Urinary bladder (tissue), 4 donors: ENCODE data around the gene LONP2. TPM values are rescaled to one million over a fixed set of nuclear protein-coding genes. Genes with fewer than 3 reads are reported as not detected.
"Not testable (repeated sequence)": the region's sequence is repeated elsewhere in the genome, so short reads cannot be mapped to it uniquely, and the experiment has no call there.

Experiments used
- DNase-seq: peaks from one replicate; pipeline ENCODE4 v3.0.0-alpha.2; 2015; ENCODE audit errors: extremely low spot score
- H3K27ac ChIP-seq: one replicate; pipeline ENCODE4 v1.5.1; 2013; ENCODE audit warnings: low read depth, mild to moderate bottlenecking, moderate library complexity
- H3K36me3 ChIP-seq: one replicate; pipeline ENCODE4 v1.6.1; 2013; ENCODE audit warnings: mild to moderate bottlenecking, moderate library complexity; ENCODE audit not compliant: insufficient read depth
- H3K4me1 ChIP-seq: one replicate; pipeline ENCODE4 v1.6.1; 2013; ENCODE audit warnings: mild to moderate bottlenecking, moderate library complexity; ENCODE audit not compliant: insufficient read depth
- H3K4me3 ChIP-seq: one replicate; pipeline ENCODE4 v1.5.1; 2013; ENCODE audit warnings: low read depth, low read length
- WGBS: extraction: QIAGEN DNeasy Blood & Tissue Kit; methylation state at CpG from one replicate; pipeline ENCODE4 v1.1.7; 2013; 5-methylcytosine and 5-hydroxymethylcytosine counted together
- polyA plus RNA-seq: library from polyadenylated mRNA; stranded (reverse); fragments of 200-250 nt; gene quantifications from one replicate; pipeline ENCODE4 v1.2.3, GENCODE V29; 2013
- total RNA-seq: library from RNA; depleted of rRNA; stranded (reverse); fragments of >200 nt; gene quantifications from one replicate; pipeline ENCODE4 v1.2.3, GENCODE V29; 2014
- donor health status: healthy with polysubstance abuse.
- donor health status: healthy.

The LONP2 gene
- total and polyA plus RNA-seq, 2 donors: 30.1 to 78.8 TPM

DNA sequence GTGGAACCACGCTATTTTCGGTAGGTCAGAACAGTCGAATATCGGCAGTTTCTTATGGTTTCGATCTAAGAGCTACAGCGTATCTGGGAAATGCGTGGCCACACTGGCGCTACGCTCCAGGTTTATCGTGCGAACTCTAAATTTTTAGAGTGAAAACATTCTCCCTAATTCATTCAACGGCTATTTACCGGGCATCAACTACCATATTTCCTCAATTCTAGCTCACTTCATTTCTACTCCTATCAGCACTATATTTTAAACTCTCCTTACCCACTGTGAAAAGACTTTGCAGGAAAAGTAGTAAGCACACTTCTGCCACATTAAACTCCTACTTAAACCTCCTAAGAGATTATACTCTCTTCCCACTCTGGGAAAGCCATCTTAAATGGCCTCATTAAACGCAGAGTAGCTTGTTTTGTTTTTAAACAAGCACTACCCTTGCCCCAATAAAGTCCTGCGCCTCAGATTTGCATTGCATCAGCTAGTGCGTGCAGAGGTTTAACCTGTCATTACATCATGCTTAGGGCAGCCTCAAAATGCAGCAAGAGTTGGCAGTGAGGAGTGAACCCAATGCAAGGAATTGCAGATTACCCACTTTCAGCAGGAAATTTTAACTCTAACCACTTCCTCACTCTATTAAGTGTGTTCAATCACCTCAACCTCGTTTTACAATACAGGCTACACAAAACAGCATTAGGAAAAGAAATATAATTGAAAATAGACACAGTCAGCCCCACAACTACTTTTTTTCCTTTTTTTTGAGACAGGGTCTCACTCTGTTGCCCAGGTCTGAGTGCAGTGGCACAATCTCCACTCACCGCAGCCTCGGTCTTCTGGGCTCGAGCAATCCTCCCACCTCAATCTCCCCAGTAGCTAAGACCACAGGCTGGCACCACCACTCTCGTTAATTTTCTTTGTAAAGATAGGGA lies 122.3 kb downstream of the LONP2 start:
- Histone ChIP-seq H3K4me3 (peak overlapping the region; percentile 64), H3K27ac (peak overlapping the region; percentile 68), H3K4me1 (peaks cover 2% of the 10 kb centered on the region), H3K36me3 (no peaks in the 10 kb centered on the region)
- 16% methylated on average over 21 of the region's 21 CpGs for WGBS
- DNase-seq: no peak

GRCh38 chr16:48367441-48368049 lies 123.4 kb downstream of the LONP2 start:
- no peak for DNase-seq
- Histone ChIP-seq H3K27ac (no peak overlapping the region), H3K4me1 (peaks cover 2% of the 10 kb centered on the region), H3K36me3 (no peaks in the 10 kb centered on the region), H3K4me3 (no peak overlapping the region)
- WGBS: 47% methylated on average over 2 of the region's 2 CpGs

DNA sequence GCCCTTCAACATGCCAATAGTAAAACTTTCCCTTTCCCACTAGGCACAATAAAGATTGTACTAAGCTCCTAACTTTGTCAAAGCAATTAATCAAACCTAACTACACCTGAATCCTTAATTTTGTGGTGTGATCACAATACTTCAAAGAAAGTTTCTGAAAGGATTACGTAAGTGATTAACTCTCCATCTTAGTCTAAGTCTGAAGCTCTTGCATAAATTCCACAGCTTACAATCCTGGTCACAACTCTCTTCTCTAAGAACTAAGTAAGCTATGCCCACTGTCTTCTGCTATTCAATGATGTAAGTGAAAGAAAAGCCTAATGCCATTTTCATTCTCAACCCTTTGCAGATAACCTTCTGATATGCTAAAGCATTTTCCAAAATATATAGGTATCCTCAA lies 125.7 kb downstream of the LONP2 start:
- H3K27ac ChIP-seq: no peak overlapping the region
- DNase-seq: no peak
- no peaks in the 10 kb centered on the region for H3K36me3 ChIP-seq
- H3K4me3 ChIP-seq: no peak overlapping the region
- 89% methylated on average over 1 of the region's 1 CpG for WGBS
- peaks cover 2% of the 10 kb centered on the region for H3K4me1 ChIP-seq

- WGBS: 94% methylated on average over 8 of the region's 8 CpGs
- Histone ChIP-seq H3K4me3 (no peak overlapping the region), H3K36me3 (no peaks in the 10 kb centered on the region), H3K4me1 (peaks cover 2% of the 10 kb centered on the region), H3K27ac (no peak overlapping the region)
- DNase-seq: no peak
Measured at GRCh38 chr16:48370229-48370628, 126.1 kb downstream of the LONP2 start.

DNA sequence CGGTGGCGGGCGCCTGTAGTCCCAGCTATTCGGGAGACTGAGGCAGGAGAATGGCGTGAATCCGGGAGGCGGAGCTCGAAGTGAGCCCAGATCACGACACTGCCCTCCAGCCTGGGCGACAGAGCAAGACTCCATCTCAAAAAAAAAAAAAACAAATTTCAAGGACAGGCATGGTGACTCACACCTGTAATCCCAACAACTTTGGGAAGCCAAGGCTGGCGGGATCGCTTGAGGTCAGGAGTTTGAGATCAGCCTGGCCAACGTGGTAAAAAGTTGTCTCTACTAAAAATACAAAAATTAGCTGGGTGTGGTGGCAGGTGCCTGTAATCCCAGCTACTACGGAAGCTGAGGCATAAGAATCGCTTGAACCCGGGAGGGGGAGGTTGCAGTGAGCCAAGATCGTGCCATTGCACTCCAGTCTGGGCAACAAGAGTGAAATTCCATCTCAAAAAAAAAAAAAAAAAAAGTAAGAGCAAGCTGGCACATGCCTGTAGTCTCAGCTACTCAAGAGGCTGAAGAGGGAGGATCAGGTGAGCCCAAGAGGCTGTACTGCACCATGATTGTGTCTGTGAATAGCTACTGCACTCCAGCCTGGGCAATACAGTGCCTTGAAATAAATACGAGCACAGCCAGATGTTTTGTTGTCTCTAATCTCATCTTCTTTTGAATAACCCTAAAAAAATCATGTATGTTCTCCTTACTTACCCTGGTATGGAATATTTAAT lies 126.7 kb downstream of the LONP2 start:
- H3K4me3 ChIP-seq, H3K36me3 ChIP-seq, H3K27ac ChIP-seq, DNase-seq, H3K4me1 ChIP-seq: not testable (repeated sequence)
- WGBS: 91% methylated on average over 18 of the region's 18 CpGs

- no peak overlapping the region for H3K4me3 ChIP-seq
- no peaks in the 10 kb centered on the region for H3K36me3 ChIP-seq
- no peak for DNase-seq
- no peak overlapping the region for H3K27ac ChIP-seq
- peaks cover 2% of the 10 kb centered on the region for H3K4me1 ChIP-seq
Measured at GRCh38 chr16:48371393-48371780, 127.3 kb downstream of the LONP2 start.

DNA sequence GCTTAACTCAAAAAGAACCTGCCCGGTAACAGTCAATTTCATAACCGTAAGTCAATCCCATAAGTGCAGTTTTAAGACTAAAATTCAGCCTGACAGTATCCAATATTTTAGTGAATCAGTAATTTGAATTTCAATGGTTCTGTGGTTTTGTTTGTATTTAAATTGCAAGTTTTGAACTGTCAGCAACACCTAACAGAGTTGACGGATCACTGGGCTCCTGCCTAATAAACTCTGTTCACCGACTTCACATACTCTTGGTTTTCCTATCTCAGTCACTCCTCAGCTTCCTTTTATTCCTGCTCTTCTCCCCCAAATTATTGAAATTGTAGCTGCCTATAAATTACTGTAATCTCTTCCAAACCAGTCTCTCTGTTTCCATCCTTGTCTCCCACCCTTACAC lies 128.6 kb downstream of the LONP2 start:
- Histone ChIP-seq H3K36me3 (no peaks in the 10 kb centered on the region), H3K4me1 (no peaks in the 10 kb centered on the region)
- 85% methylated on average over 4 of the region's 4 CpGs for WGBS

DNA sequence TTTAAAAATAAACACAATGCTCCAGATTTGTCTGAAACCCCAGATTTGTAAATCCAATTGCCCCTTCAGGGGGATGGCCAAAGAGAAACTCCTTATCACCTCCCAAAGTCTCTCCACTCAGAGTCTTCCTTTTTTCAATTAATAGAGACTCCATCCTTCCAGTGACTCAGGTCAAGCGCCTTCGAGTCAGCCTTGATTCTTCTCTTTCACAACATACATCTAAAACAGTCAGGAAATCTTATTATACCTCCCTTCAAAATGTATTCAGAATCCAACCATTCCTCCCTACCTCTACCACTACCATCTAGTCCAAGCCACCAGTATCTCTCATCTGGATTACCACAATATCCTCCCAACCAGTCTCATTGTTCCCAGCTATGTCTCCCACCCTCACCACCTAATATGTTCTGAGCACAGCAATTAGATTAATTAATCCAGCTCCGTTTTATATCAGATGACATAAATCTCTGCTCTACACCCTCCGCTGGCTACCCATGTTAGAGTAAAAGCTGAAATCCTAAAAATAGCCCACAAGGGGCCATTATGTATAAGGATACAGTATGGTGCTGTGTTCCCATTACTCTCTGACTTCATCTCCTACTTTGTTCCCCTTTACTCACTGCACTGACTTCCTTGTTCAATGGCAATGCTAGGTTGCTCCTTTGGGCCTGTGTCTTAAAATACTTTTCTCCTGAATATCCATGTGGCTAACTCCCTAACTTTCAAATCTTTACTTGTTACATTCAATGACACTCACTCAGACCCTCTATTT lies 129.3 kb downstream of the LONP2 start:
- DNase-seq: no peak
- Histone ChIP-seq H3K4me3 (no peak overlapping the region), H3K4me1 (no peaks in the 10 kb centered on the region), H3K27ac (no peak overlapping the region), H3K36me3 (no peaks in the 10 kb centered on the region)
- 81% methylated on average over 4 of the region's 4 CpGs for WGBS

More for the DNA sequence above, 128.6 kb downstream of the LONP2 start:
- Histone ChIP-seq H3K4me3 (no peak overlapping the region), H3K27ac (no peak overlapping the region)
- DNase-seq: no peak

DNA sequence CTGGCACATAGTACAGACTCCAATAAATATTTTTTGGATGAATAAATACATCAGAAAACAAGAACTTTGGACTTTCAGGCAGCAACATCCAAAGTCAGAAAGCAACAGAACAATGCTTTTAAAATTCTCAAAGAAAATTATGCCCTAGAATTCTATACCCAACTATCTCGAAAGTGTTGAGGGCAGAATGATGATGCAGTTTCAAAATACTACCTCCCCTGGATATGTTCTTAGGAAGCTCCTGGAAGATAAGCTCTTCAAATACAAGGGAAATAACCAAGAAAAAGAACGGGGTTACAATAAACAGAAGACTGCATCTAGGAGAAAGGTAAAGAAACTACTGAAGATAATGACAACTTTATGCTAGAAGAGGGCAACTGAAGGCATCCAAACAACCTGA lies 130.2 kb downstream of the LONP2 start:
- H3K4me1 ChIP-seq: peaks cover 2% of the 10 kb centered on the region
- H3K36me3 ChIP-seq: no peaks in the 10 kb centered on the region
- no peak overlapping the region for H3K27ac ChIP-seq
- WGBS: 43% methylated on average over 2 of the region's 2 CpGs
- no peak overlapping the region for H3K4me3 ChIP-seq
- no peak for DNase-seq

- DNase-seq, H3K4me3 ChIP-seq, H3K27ac ChIP-seq, H3K36me3 ChIP-seq, H3K4me1 ChIP-seq: not testable (repeated sequence)
- 89% methylated on average over 7 of the region's 7 CpGs for WGBS
Measured at GRCh38 chr16:48377301-48377700, 133.2 kb downstream of the LONP2 start.

DNA sequence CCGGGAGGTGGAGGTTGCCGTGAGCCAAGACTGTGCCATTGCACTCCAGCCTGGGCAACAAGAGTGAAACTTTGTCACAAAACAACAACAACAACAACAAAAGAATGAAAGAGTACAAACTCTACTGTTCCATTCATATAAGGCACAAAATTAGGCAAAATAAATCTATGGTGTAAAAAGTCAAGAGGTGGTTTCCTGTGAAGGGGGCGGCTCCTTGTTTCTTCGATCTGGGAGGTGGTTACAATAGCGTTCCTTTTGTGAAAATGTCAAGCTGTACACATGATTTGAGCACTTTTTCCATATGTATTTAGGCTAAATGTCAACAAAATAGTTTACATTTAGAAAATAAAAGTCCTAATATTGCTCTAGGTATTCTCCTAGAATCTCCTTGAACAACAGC lies 134.2 kb downstream of the LONP2 start:
- Histone ChIP-seq H3K4me3 (no peak overlapping the region), H3K36me3 (no peaks in the 10 kb centered on the region), H3K27ac (no peak overlapping the region), H3K4me1 (peaks cover 6% of the 10 kb centered on the region)
- 82% methylated on average over 5 of the region's 5 CpGs for WGBS
- DNase-seq: no peak

DNA sequence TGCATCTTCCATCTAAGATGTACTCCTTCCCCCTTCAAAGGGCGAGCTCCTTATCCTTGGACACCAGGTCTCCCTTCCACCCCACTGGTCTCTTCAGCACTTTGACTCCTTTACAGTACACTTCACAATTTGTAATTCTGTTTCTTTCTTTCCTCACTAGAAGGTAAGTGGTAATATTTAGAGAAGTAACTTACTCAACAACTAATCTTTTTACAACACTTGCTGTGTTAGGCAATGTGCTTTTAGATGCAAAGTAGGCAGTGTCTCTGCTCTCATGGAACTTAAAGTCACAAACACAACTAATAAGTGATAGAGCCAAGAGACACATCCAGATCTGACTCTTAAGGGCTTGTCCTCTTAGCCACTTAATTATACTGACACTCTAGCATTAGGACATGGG lies 134.7 kb downstream of the LONP2 start:
- Histone ChIP-seq H3K27ac (no peak overlapping the region), H3K4me1 (peaks cover 6% of the 10 kb centered on the region), H3K36me3 (no peaks in the 10 kb centered on the region), H3K4me3 (no peak overlapping the region)
- DNase-seq: no peak
- 88% methylated on average over 1 of the region's 1 CpG for WGBS

- Histone ChIP-seq H3K36me3 (no peaks in the 10 kb centered on the region), H3K4me3 (no peak overlapping the region), H3K27ac (no peak overlapping the region), H3K4me1 (peaks cover 6% of the 10 kb centered on the region)
- DNase-seq: no peak
- 73% methylated on average over 5 of the region's 5 CpGs for WGBS
Measured at GRCh38 chr16:48381201-48381600, 137.1 kb downstream of the LONP2 start.
